CD4-positive, alpha-beta T cell (primary cell): ENCODE results near the gene GNAO1. TPM values are rescaled to one million over a fixed set of nuclear protein-coding genes. Genes with fewer than 3 reads are reported as not detected.

Source experiments
- ATAC-seq: fragments of 200-7000 bp; cut with Tn5 transposase; one replicate; pipeline ENCODE4 v1.10.0; 2022; ENCODE audit warnings: mild to moderate bottlenecking; ENCODE audit not compliant: poor library complexity
- CTCF ChIA-PET: fragments of 350-600 bp; sonication (Branson Sonifier 250); formaldehyde crosslinking; loops from one replicate; lab custom pipeline; 2021; ENCODE audit warnings: antibody characterized with exemption, inconsistent platforms; lab: Charles Lee
- POLR2A ChIA-PET: fragments of 350-600 bp; sonication (Branson Sonifier 250); formaldehyde crosslinking; loops from one replicate; lab custom pipeline; 2021; ENCODE audit warnings: antibody characterized with exemption, inconsistent platforms; lab: Charles Lee
- DNase-seq, 14 experiments: peaks; one replicate each; pipeline ENCODE4 v3.0.0-alpha.2; 2013 to 2020; ENCODE audit warnings: mixed read lengths in 2 of 14
- H3K27ac ChIP-seq, 2 donors: one replicate each; pipeline versions ENCODE4 v1.5.1 to v1.7.0; 2013; ENCODE audit warnings: low read length in 2 of 2, low read depth in 1 of 2, mild to moderate bottlenecking in 1 of 2
- H3K27me3 ChIP-seq, 2 experiments: 1 replicate in 1 of 2; 2 replicates in 1 of 2; pipeline versions ENCODE4 v1.6.1 to v1.7.0; 2013; ENCODE audit warnings: low read length in 2 of 2, control low read depth in 1 of 2, mild to moderate bottlenecking in 1 of 2, moderate library complexity in 1 of 2; ENCODE audit not compliant: insufficient read depth in 2 of 2, control insufficient read depth in 1 of 2
- H3K36me3 ChIP-seq: one replicate; pipeline ENCODE4 v1.6.1; 2013; ENCODE audit warnings: low read length, control low read depth; ENCODE audit not compliant: insufficient read depth
- H3K4me1 ChIP-seq: one replicate; pipeline ENCODE4 v1.6.1; 2013; ENCODE audit warnings: low read length, control low read depth; ENCODE audit not compliant: insufficient read depth
- H3K4me3 ChIP-seq: one replicate; pipeline ENCODE4 v1.5.1; 2013; ENCODE audit warnings: mild to moderate bottlenecking, low read length, moderate library complexity
- H3K9me3 ChIP-seq, 2 experiments: 1 replicate in 1 of 2; 2 replicates in 1 of 2; pipeline versions ENCODE4 v1.6.1 to v1.7.0; 2013; ENCODE audit warnings: low read length in 2 of 2, mild to moderate bottlenecking in 2 of 2, control low read depth in 1 of 2, moderate library complexity in 1 of 2; ENCODE audit not compliant: control insufficient read depth in 1 of 2, insufficient read depth in 1 of 2
- H3K27ac Mint-ChIP-seq: one replicate; pipeline ENCODE4 v1.8.0; 2020; ENCODE audit warnings: mixed read lengths
- H3K27me3 Mint-ChIP-seq: one replicate; pipeline ENCODE4 v1.8.0; 2021; ENCODE audit warnings: mixed read lengths
- H3K36me3 Mint-ChIP-seq: one replicate; pipeline ENCODE4 v1.8.0; 2021; ENCODE audit warnings: low read depth, mixed read lengths
- H3K4me1 Mint-ChIP-seq: one replicate; pipeline ENCODE4 v1.8.0; 2021; ENCODE audit warnings: low read depth, mixed read lengths
- H3K4me3 Mint-ChIP-seq: one replicate; pipeline ENCODE4 v1.8.0; 2020; ENCODE audit warnings: mild to moderate bottlenecking, mixed read lengths
- H3K9me3 Mint-ChIP-seq: one replicate; pipeline ENCODE4 v1.8.0; 2020; ENCODE audit warnings: mixed read lengths
- intact Hi-C, 2 experiments: fragments of 100-400 bp; cut with DNase I in 1 of 2; cut with micrococcal nuclease in 1 of 2; formaldehyde crosslinking; loops; one replicate each; pipeline versions ENCODE4 v1.15.1 to v1.9.0; 2023 to 2025; cut with DNase I, micrococcal nuclease
- total RNA-seq, 174 experiments: library from RNA in 2 of 174; stranded (reverse) in 2 of 174; gene quantifications; one replicate each; pipeline ENCODE4 v1.2.3 and lab custom pipeline; 2021 to 2026
- TF ChIP-seq, protein P1 (sequence below): fragments of 200-600 bp; IDR thresholded peaks from one replicate; pipeline ENCODE4 v1.8.0; 2022; ENCODE audit warnings: antibody characterized with exemption, mild to moderate bottlenecking

Gene GNAO1
- total RNA-seq, 2 experiments from 2014 or later: 7.3 to 7.9 TPM

DNA sequence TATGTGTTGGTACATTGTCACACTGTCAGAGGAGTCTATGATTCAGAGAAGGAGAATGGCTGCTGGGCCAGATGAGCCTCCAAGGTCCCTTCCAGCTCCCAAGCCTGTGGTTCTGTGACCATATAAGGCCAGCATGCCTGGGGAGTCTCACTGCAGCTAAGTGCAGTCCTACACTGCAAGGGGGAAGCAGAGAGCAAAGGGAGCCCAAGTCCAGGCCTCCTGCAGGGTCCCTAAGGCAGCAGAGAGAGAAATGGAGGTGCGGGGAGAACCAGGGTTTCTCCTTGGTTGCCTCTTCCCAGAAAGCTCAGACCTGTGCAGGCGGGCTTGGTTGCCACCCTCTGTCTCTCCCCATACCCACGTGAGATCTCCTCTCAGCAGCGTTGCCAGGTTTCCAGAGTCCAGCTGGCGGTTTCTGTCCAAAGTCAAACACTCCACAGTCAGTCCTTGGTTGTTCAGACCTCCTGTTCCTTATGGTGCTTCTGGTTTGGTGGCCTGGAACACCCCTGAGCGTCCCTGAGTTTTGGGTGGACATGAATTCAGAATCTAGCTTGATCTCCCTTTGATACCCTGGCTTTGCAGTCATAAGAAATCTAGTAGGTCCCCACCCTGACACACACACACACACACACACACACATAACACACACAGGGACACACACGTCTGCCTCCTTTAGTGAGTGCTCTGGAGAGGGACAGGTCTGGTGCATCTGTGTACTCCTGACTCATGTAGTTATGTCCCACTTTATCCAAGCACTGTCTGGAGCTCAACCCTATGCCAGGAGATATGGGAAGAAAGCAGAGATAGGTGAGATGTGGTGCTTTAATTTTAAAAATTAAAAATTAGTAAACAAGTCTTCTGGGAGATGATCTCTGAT is 78.8 kb downstream of the GNAO1 start:
- TF ChIP-seq, protein P1, sequence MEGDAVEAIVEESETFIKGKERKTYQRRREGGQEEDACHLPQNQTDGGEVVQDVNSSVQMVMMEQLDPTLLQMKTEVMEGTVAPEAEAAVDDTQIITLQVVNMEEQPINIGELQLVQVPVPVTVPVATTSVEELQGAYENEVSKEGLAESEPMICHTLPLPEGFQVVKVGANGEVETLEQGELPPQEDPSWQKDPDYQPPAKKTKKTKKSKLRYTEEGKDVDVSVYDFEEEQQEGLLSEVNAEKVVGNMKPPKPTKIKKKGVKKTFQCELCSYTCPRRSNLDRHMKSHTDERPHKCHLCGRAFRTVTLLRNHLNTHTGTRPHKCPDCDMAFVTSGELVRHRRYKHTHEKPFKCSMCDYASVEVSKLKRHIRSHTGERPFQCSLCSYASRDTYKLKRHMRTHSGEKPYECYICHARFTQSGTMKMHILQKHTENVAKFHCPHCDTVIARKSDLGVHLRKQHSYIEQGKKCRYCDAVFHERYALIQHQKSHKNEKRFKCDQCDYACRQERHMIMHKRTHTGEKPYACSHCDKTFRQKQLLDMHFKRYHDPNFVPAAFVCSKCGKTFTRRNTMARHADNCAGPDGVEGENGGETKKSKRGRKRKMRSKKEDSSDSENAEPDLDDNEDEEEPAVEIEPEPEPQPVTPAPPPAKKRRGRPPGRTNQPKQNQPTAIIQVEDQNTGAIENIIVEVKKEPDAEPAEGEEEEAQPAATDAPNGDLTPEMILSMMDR: no peak
- Histone ChIP-seq H3K4me1 (peaks cover 5% of the 10 kb centered on the region), H3K36me3 (no peaks in the 10 kb centered on the region), H3K9me3 (no peaks in the 10 kb centered on the region), H3K27me3 (peaks cover 0 to under 1% of the 10 kb centered on the region in 2 experiments), H3K27ac (no peak overlapping the region), H3K4me3 (no peak overlapping the region)
- no peak for ATAC-seq
- H3K27me3 Mint-ChIP-seq: no peaks in the 10 kb centered on the region
- H3K27ac Mint-ChIP-seq: no peak overlapping the region
- H3K4me3 Mint-ChIP-seq: no peak overlapping the region
- no peak for DNase-seq
- H3K36me3 Mint-ChIP-seq: no peaks in the 10 kb centered on the region
- no peaks in the 10 kb centered on the region for H3K9me3 Mint-ChIP-seq
- ChIA-PET CTCF (no interaction called here), POLR2A (no interaction called here)
- intact Hi-C loops: no loop called here
- H3K4me1 Mint-ChIP-seq: peaks cover 7% of the 10 kb centered on the region

DNA sequence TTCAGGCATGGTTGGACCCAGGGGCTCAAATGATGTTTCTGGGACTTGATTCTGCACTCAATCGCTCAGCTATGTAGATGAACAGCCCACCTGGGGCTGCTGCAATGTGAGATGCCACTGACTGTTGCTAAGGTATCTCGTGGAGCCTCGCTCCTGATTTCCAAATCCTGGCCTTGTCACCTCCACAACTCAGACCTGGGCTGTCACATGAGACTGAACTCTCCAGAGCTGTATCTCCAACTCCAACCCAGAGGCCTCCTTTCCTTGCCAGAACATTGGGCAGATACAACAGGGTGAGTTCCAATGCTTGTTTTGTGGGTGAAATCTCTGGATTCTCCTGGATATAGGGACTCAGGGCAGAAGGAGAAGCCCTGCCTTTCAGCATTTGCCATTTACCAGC is 79.5 kb downstream of the GNAO1 start:
- ATAC-seq (no peak), DNase-seq (no peak)
- no peak overlapping the region for H3K27ac Mint-ChIP-seq
- TF ChIP-seq, protein P1: no peak
- no peaks in the 10 kb centered on the region for H3K9me3 ChIP-seq
- peaks cover 0 to 3% of the 10 kb centered on the region in 2 experiments for H3K27me3 ChIP-seq
- H3K36me3 Mint-ChIP-seq: no peaks in the 10 kb centered on the region
- H3K4me3 ChIP-seq: no peak overlapping the region
- H3K4me1 ChIP-seq: peaks cover 3% of the 10 kb centered on the region
- H3K36me3 ChIP-seq: no peaks in the 10 kb centered on the region
- H3K27me3 Mint-ChIP-seq: no peaks in the 10 kb centered on the region
- no peaks in the 10 kb centered on the region for H3K9me3 Mint-ChIP-seq
- H3K27ac ChIP-seq: no peak overlapping the region
- peaks cover 4% of the 10 kb centered on the region for H3K4me1 Mint-ChIP-seq
- ChIA-PET POLR2A (no interaction called here), CTCF (no interaction called here)
- H3K4me3 Mint-ChIP-seq: no peak overlapping the region
- intact Hi-C loops: no loop called here

DNA sequence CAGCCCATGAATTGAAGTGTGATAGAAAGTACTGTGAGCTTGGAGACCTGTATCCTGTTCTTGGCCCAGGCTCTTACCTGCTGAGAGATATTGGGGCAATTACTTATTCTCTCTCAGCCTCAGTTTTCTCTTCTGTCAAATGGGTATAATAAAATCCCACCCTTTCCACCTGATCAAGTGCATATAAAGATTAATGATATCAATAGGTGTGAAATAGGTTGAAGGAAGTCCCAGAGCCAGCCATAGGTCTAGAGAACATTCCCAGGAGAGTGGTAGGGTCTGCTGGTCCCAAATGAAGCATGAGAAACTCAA is 81.2 kb downstream of the GNAO1 start:
- ChIA-PET POLR2A (no interaction called here), CTCF (no interaction called here)
- TF ChIP-seq, protein P1: no peak
- Mint-ChIP-seq H3K27me3 (no peaks in the 10 kb centered on the region), H3K4me3 (no peak overlapping the region), H3K36me3 (no peaks in the 10 kb centered on the region), H3K4me1 (no peaks in the 10 kb centered on the region), H3K9me3 (no peaks in the 10 kb centered on the region), H3K27ac (no peak overlapping the region)
- DNase-seq: no peak
- H3K36me3 ChIP-seq: no peaks in the 10 kb centered on the region
- peaks cover 0 to 3% of the 10 kb centered on the region in 2 experiments for H3K27me3 ChIP-seq
- H3K27ac ChIP-seq: no peak overlapping the region
- no peak overlapping the region for H3K4me3 ChIP-seq
- peaks cover 6% of the 10 kb centered on the region for H3K4me1 ChIP-seq
- intact Hi-C loops: no loop called here
- no peak for ATAC-seq
- no peaks in the 10 kb centered on the region for H3K9me3 ChIP-seq
